Esophagus muscularis mucosa (tissue), 4 donors: ENCODE data around the gene S100A2. TPM values are rescaled to one million over a fixed set of nuclear protein-coding genes. Genes with fewer than 3 reads are reported as not detected.
"Not testable (repeated sequence)": the region's sequence is repeated elsewhere in the genome, so short reads cannot be mapped to it uniquely, and the experiment has no call there.

Experiments used
- DNase-seq: peaks from one replicate; pipeline ENCODE4 v3.0.0-alpha.2; 2017; ENCODE audit errors: extremely low spot score
- H3K27ac ChIP-seq, 4 donors: fragments of 200-600 bp; sonication (generic); replicated peaks in 1 of 4; 1 replicate in 3 of 4; 2 replicates in 1 of 4; pipeline ENCODE4 v1.5.1; 2016 to 2019; ENCODE audit warnings: mild to moderate bottlenecking in 1 of 4
- H3K27me3 ChIP-seq, 4 donors: fragments of 200-600 bp; sonication (generic); one replicate each; pipeline versions ENCODE4 v1.5.1 to v1.6.0; 2016 to 2019
- H3K36me3 ChIP-seq, 4 donors: fragments of 200-600 bp; sonication (generic); one replicate each; pipeline ENCODE4 v1.5.1; 2016 to 2019
- H3K4me1 ChIP-seq, 4 donors: fragments of 200-600 bp; sonication (generic); one replicate each; pipeline ENCODE4 v1.5.1; 2016 to 2019
- H3K4me3 ChIP-seq, 4 donors: fragments of 200-600 bp; sonication (generic); 1 replicate in 2 of 4; 2 replicates in 2 of 4; pipeline ENCODE4 v1.5.1; 2016 to 2019; ENCODE audit warnings: mild to moderate bottlenecking in 4 of 4, moderate library complexity in 1 of 4
- H3K9me3 ChIP-seq, 4 donors: fragments of 200-600 bp; sonication (generic); 1 replicate in 3 of 4; 2 replicates in 1 of 4; pipeline ENCODE4 v1.5.1; 2016 to 2019
- EP300 ChIP-seq: sonication (generic); formaldehyde crosslinking; IDR thresholded peaks from one replicate; pipeline ENCODE4 v1.6.1; 2017; ENCODE audit warnings: antibody characterized with exemption
- POLR2A ChIP-seq: fragments of 450-650 bp; IDR thresholded peaks from one replicate; pipeline ENCODE4 v1.6.1; 2017; ENCODE audit warnings: antibody characterized with exemption, moderate library complexity, mild to moderate bottlenecking, low read depth
- POLR2AphosphoS5 ChIP-seq, 2 donors: sonication (generic); formaldehyde crosslinking; IDR thresholded peaks; one replicate each; pipeline ENCODE4 v1.6.1; 2017; ENCODE audit warnings: antibody characterized with exemption in 2 of 2
- WGBS: methylation state at CpG from one replicate; pipeline ENCODE4 v1.1.5; 2018; 5-methylcytosine and 5-hydroxymethylcytosine counted together
- intact Hi-C: fragments of 100-400 bp; cut with DNase I; formaldehyde crosslinking; loops from one replicate; pipeline ENCODE4 v1.15.1; 2023
- total RNA-seq, 4 donors: library from RNA; depleted of rRNA; stranded (reverse); fragments of >200 nt; gene quantifications; one replicate each; pipeline versions ENCODE4 v1.1.0 to v1.2.1, GENCODE V29; 2016
- TF ChIP-seq, protein P1 (sequence below), 3 experiments: fragments of 200-600 bp in 2 of 3; fragments of 450-650 bp in 1 of 3; sonication (generic) in 2 of 3; IDR thresholded peaks; one replicate each; pipeline ENCODE4 v1.5.1; 2017 to 2019; ENCODE audit warnings: antibody characterized with exemption in 3 of 3, mild to moderate bottlenecking in 2 of 3, moderate library complexity in 1 of 3

Gene S100A2
- total RNA-seq, 4 donors from 2014 or later = 0.34 to 0.71 TPM; not detected in 2

DNA sequence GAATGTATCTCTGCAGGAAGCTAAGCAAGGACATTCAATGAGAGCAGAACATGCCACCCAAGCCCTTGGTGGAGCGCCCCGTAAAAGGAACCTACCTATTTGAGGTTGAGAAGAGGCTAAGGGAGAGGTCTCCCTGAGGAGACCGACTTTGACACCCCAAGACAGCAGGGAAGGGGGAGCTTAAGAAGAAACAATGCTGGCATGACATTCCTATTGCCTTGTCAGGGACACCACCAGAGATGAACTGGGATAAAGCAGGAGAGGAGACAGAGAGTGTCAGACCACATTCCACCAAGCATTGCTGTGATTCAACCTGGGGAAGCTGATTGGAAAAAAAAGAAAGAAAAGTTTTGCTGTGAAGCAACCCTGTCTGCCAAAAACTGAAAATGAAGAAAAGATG lies 13.3 kb upstream of the S100A2 start:
- no peak for TF ChIP-seq POLR2AphosphoS5 (IDR thresholded peaks at IDR 0.05)
- TF ChIP-seq EP300 = no peak
- TF ChIP-seq POLR2A = no peak
- TF ChIP-seq, protein P1, sequence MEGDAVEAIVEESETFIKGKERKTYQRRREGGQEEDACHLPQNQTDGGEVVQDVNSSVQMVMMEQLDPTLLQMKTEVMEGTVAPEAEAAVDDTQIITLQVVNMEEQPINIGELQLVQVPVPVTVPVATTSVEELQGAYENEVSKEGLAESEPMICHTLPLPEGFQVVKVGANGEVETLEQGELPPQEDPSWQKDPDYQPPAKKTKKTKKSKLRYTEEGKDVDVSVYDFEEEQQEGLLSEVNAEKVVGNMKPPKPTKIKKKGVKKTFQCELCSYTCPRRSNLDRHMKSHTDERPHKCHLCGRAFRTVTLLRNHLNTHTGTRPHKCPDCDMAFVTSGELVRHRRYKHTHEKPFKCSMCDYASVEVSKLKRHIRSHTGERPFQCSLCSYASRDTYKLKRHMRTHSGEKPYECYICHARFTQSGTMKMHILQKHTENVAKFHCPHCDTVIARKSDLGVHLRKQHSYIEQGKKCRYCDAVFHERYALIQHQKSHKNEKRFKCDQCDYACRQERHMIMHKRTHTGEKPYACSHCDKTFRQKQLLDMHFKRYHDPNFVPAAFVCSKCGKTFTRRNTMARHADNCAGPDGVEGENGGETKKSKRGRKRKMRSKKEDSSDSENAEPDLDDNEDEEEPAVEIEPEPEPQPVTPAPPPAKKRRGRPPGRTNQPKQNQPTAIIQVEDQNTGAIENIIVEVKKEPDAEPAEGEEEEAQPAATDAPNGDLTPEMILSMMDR (IDR thresholded peaks at IDR 0.05) = no peak
- Histone ChIP-seq H3K27me3 (no peaks in the 10 kb centered on the region), H3K4me3 (no peak overlapping the region), H3K4me1 (no peaks in the 10 kb centered on the region), H3K36me3 (no peaks in the 10 kb centered on the region), H3K27ac (no peak overlapping the region), H3K9me3 (no peaks in the 10 kb centered on the region)
- intact Hi-C loops = loop anchor here (10.0 kb wide), 1 partner anchor 76 kb away; the partner anchor contains the start of gene SNAPIN
- no peak for DNase-seq
- 92% methylated on average over 3 of the region's 3 CpGs for WGBS

DNA sequence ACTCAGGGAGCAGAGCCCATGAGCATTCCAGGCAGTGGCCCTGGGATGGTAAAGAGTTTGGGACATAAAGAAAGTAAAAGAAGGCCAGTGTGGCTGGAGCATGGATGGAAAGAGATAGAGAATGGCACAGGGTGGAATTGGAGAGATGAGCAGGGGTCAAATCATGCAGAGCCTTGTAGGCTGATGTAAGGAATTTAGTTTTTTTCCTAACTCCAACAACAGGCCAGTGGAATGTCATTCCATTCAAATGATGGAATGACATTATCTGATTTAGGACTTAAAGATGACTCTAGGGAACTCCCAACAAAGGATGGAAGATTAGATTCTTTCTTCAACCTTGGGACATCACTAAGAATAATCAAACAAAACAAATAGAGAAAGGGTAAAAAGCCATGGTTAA lies 12.8 kb upstream of the S100A2 start:
- Histone ChIP-seq H3K27ac (no peak overlapping the region), H3K27me3 (no peaks in the 10 kb centered on the region), H3K9me3 (no peaks in the 10 kb centered on the region), H3K4me3 (no peak overlapping the region), H3K4me1 (no peaks in the 10 kb centered on the region), H3K36me3 (no peaks in the 10 kb centered on the region)
- intact Hi-C loops = loop anchor here (10.0 kb wide), 1 partner anchor 76 kb away; the partner anchor contains the start of gene SNAPIN
- TF ChIP-seq POLR2AphosphoS5 (IDR thresholded peaks at IDR 0.05) (no peak), POLR2A (no peak), EP300 (no peak)
- TF ChIP-seq, protein P1 (IDR thresholded peaks at IDR 0.05) = no peak
- DNase-seq = no peak

DNA sequence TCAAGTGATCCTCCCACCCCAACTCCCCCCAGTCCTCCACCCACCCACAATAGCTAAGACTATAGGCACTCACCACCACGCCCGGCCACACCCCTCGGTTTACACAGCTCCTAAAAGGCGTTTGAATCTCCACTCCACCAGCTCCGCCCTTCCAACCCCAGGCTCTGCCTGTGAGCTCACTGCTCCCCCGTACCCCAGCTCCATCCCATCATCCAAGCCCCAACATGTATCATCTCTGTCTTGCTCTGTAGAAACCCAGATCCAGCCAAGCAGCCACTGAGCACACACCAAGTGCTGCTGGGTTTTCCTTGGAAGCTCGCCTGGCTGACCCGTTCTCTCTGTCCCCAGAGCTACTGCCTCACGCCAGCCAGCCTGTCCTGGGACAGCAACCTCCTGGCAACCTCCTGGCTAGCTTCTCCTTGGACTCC lies 12.0 kb upstream of the S100A2 start:
- no peaks in the 10 kb centered on the region for H3K9me3 ChIP-seq
- TF ChIP-seq, protein P1 (IDR thresholded peaks at IDR 0.05) = no peak
- TF ChIP-seq POLR2AphosphoS5 (IDR thresholded peaks at IDR 0.05) (no peak), POLR2A (no peak), EP300 (no peak)
- H3K27ac ChIP-seq = no peak overlapping the region
- no peak overlapping the region for H3K4me3 ChIP-seq
- no peaks in the 10 kb centered on the region for H3K36me3 ChIP-seq
- H3K4me1 ChIP-seq = peaks cover 4 to 7% (median 5%) of the 10 kb centered on the region in 4 donors
- intact Hi-C loops = loop anchor here (10.0 kb wide), 1 partner anchor 77 kb away; the partner anchor contains the start of gene SNAPIN
- 68% methylated on average over 9 of the region's 9 CpGs for WGBS
- no peaks in the 10 kb centered on the region for H3K27me3 ChIP-seq
- no peak for DNase-seq

DNA sequence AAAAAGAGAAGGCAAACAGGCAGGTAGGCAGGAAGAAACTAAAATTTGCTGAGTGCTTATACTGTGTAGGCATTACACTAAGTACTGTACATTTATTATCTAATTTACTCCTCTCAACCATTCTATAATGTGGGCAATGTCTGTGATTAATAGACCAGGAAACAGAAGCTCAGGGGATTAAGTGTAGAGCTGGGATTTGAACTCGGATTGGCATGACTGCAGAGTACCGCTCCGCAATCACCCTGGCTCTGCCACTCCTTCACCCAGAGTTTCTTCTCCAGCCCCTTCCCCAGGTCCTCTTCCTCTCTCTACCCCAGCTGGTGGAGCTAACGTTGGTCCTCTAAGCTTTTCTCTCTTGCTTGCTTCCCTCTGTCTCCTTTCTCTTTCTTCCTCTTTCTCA lies 11.5 kb upstream of the S100A2 start:
- Histone ChIP-seq H3K27ac (no peak overlapping the region), H3K9me3 (no peaks in the 10 kb centered on the region), H3K4me3 (no peak overlapping the region), H3K36me3 (no peaks in the 10 kb centered on the region), H3K27me3 (no peaks in the 10 kb centered on the region), H3K4me1 (peaks cover 8 to 11% (median 9%) of the 10 kb centered on the region in 4 donors)
- no peak for DNase-seq
- intact Hi-C loops = loop anchor here (10.0 kb wide), 1 partner anchor 78 kb away; the partner anchor contains the start of gene SNAPIN
- TF ChIP-seq EP300 (no peak), POLR2A (no peak), POLR2AphosphoS5 (IDR thresholded peaks at IDR 0.05) (no peak)
- TF ChIP-seq, protein P1 (IDR thresholded peaks at IDR 0.05) = no peak
- WGBS = 79% methylated on average over 4 of the region's 4 CpGs

DNA sequence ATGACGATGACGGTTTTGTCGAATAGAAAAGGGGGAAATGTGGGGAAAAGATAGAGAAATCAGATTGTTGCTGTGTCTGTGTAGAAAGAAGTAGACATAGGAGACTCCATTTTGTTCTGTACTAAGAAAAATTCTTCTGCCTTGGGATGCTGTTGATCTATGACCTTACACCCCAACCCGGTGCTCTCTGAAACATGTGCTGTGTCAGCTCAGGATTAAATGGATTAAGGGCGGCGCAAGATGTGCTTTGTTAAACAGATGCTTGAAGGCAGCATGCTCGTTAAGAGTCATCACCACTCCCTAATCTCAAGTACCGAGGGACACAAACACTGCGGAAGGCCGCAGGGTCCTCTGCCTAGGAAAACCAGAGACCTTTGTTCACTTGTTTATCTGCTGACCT lies 9.9 kb upstream of the S100A2 start:
- peaks cover 8 to 12% (median 10%) of the 10 kb centered on the region in 4 donors for H3K4me1 ChIP-seq
- intact Hi-C loops = loop anchor here (10.0 kb wide), 1 partner anchor 79 kb away; the partner anchor contains the start of gene SNAPIN

GRCh38 chr1:153575081-153575491 lies 9.4 kb upstream of the S100A2 start:
- H3K27me3 ChIP-seq, H3K27ac ChIP-seq, DNase-seq, H3K4me3 ChIP-seq, H3K36me3 ChIP-seq, H3K9me3 ChIP-seq: not testable (repeated sequence)
- peaks cover 8 to 12% (median 10%) of the 10 kb centered on the region in 4 donors for H3K4me1 ChIP-seq
- intact Hi-C loops = loop anchor here (10.0 kb wide), 1 partner anchor 80 kb away; the partner anchor contains the start of gene SNAPIN
- WGBS = 94% methylated on average over 27 of the region's 35 CpGs

More for the DNA sequence above, 9.9 kb upstream of the S100A2 start:
- not testable (repeated sequence) for H3K27ac ChIP-seq, H3K4me3 ChIP-seq, H3K36me3 ChIP-seq, H3K27me3 ChIP-seq, DNase-seq, H3K9me3 ChIP-seq
- 92% methylated on average over 10 of the region's 10 CpGs for WGBS
